ENCODE data around the gene SLC9A3.

The SLC9A3 gene

GRCh38 chr5:521680-522079 is 2.6 kb downstream of the SLC9A3 start:
- Histone ChIP-seq H3K4me1 (ENCODE audit: insufficient read depth, low read length, severe bottlenecking) (no peaks in the 10 kb centered on the region), H3K4me2 (ENCODE audit: low read length) (no peak overlapping the region), H3K4me3 (ENCODE audit: low read depth, low read length, poor library complexity, severe bottlenecking) (no peak overlapping the region), H3K27me3 (ENCODE audit: insufficient read depth, low read length) (no peaks in the 10 kb centered on the region), H3K9me2 (ENCODE audit: low read depth, low read length) (no peaks in the 10 kb centered on the region), H3K9ac (ENCODE audit: low read length) (no peak overlapping the region), H3K9me3 (ENCODE audit: low read length) (no peaks in the 10 kb centered on the region), H3K27ac (ENCODE audit: low read depth, low read length, poor library complexity, severe bottlenecking) (no peak overlapping the region), H4K20me1 (ENCODE audit: insufficient read depth, low read length) (no peaks in the 10 kb centered on the region), H2AFZ (ENCODE audit: low read length) (no peak overlapping the region), H3K79me2 (ENCODE audit: insufficient read depth, low read length) (no peaks in the 10 kb centered on the region), H3F3A (ENCODE audit: insufficient read depth, low read length) (no peaks in the 10 kb centered on the region), H3K36me3 (ENCODE audit: insufficient read depth, low read length) (no peaks in the 10 kb centered on the region)
- TF ChIP-seq CTCF (IDR thresholded peaks at IDR 0.05; ENCODE audit: low read length) (no peak), EZH2 (IDR thresholded peaks at IDR 0.05; ENCODE audit: borderline replicate concordance, low read length) (no peak)

GRCh38 chr5:520850-521226 is 3.4 kb downstream of the SLC9A3 start:
- Histone ChIP-seq H3K9ac (ENCODE audit: low read length) (no peak overlapping the region), H2AFZ (ENCODE audit: low read length) (no peak overlapping the region), H3K79me2 (ENCODE audit: insufficient read depth, low read length) (no peaks in the 10 kb centered on the region), H3K36me3 (ENCODE audit: insufficient read depth, low read length) (no peaks in the 10 kb centered on the region), H3K9me2 (ENCODE audit: low read depth, low read length) (no peaks in the 10 kb centered on the region), H3K4me1 (ENCODE audit: insufficient read depth, low read length, severe bottlenecking) (no peaks in the 10 kb centered on the region), H3K27ac (ENCODE audit: low read depth, low read length, poor library complexity, severe bottlenecking) (no peak overlapping the region), H3K4me2 (ENCODE audit: low read length) (no peak overlapping the region), H3K27me3 (ENCODE audit: insufficient read depth, low read length) (no peaks in the 10 kb centered on the region), H4K20me1 (ENCODE audit: insufficient read depth, low read length) (no peaks in the 10 kb centered on the region), H3K9me3 (ENCODE audit: low read length) (no peaks in the 10 kb centered on the region), H3K4me3 (ENCODE audit: low read depth, low read length, poor library complexity, severe bottlenecking) (no peak overlapping the region), H3F3A (ENCODE audit: insufficient read depth, low read length) (no peaks in the 10 kb centered on the region)
- TF ChIP-seq CTCF (IDR thresholded peaks at IDR 0.05; ENCODE audit: low read length), result no peak
- TF ChIP-seq EZH2 (IDR thresholded peaks at IDR 0.05; ENCODE audit: borderline replicate concordance, low read length), result no peak

GRCh38 chr5:520196-520849 is 3.9 kb downstream of the SLC9A3 start:
- no peak overlapping the region for H3K4me2 ChIP-seq (ENCODE audit: low read length)

More at GRCh38 chr5:520196-520849, 3.9 kb downstream of the SLC9A3 start:
- Histone ChIP-seq H3K9ac (ENCODE audit: low read length) (no peak overlapping the region), H3K27me3 (ENCODE audit: insufficient read depth, low read length) (no peaks in the 10 kb centered on the region), H3K4me3 (ENCODE audit: low read depth, low read length, poor library complexity, severe bottlenecking) (no peak overlapping the region), H3K27ac (ENCODE audit: low read depth, low read length, poor library complexity, severe bottlenecking) (no peak overlapping the region), H3K36me3 (ENCODE audit: insufficient read depth, low read length) (no peaks in the 10 kb centered on the region), H3K9me2 (ENCODE audit: low read depth, low read length) (no peaks in the 10 kb centered on the region), H3K79me2 (ENCODE audit: insufficient read depth, low read length) (no peaks in the 10 kb centered on the region), H3K9me3 (ENCODE audit: low read length) (no peaks in the 10 kb centered on the region), H3F3A (ENCODE audit: insufficient read depth, low read length) (no peaks in the 10 kb centered on the region), H2AFZ (ENCODE audit: low read length) (no peak overlapping the region), H4K20me1 (ENCODE audit: insufficient read depth, low read length) (no peaks in the 10 kb centered on the region), H3K4me1 (ENCODE audit: insufficient read depth, low read length, severe bottlenecking) (no peaks in the 10 kb centered on the region)
- TF ChIP-seq EZH2 (IDR thresholded peaks at IDR 0.05; ENCODE audit: borderline replicate concordance, low read length), result no peak
- no peak for TF ChIP-seq CTCF (IDR thresholded peaks at IDR 0.05; ENCODE audit: low read length)
